Right lobe of liver (tissue), 6 donors: ENCODE data around the gene KLHL7. TPM values are rescaled to one million over a fixed set of nuclear protein-coding genes. Genes with fewer than 3 reads are reported as not detected.
A peak's percentile ranks its signal among the peaks of the same experiment; 100 is the strongest.

ENCODE experiments used
- ATAC-seq, 4 donors: fragments of 200-7000 bp; cut with Tn5 transposase; one replicate each; pipeline ENCODE4 v1.9.1; 2020; ENCODE audit warnings: mild to moderate bottlenecking in 4 of 4, moderate library complexity in 4 of 4
- DNase-seq, 3 donors: peaks; one replicate each; pipeline ENCODE4 v3.0.0-alpha.2; 2020
- H3K27ac ChIP-seq, 3 donors: fragments of 200-600 bp; one replicate each; pipeline ENCODE4 v1.8.0; 2022
- H3K27me3 ChIP-seq, 2 donors: fragments of 200-600 bp; one replicate each; pipeline ENCODE4 v1.8.0; 2022
- H3K36me3 ChIP-seq, 4 donors: fragments of 200-600 bp; sonication (generic) in 1 of 4; one replicate each; pipeline versions ENCODE4 v1.5.1 to v1.8.0; 2017 to 2022; ENCODE audit warnings: control low read depth in 1 of 4
- H3K4me1 ChIP-seq, 4 donors: fragments of 200-600 bp; sonication (generic) in 1 of 4; one replicate each; pipeline versions ENCODE4 v1.5.1 to v1.8.0; 2017 to 2022; ENCODE audit warnings: control low read depth in 1 of 4
- H3K4me3 ChIP-seq, 3 donors: fragments of 200-600 bp; one replicate each; pipeline ENCODE4 v1.8.0; 2022
- H3K9me3 ChIP-seq, 4 donors: fragments of 200-600 bp; sonication (generic) in 1 of 4; one replicate each; pipeline versions ENCODE4 v1.5.1 to v1.8.0; 2017 to 2022; ENCODE audit warnings: control low read depth in 1 of 4
- CTCF ChIP-seq, 4 donors: fragments of 200-600 bp in 3 of 4; fragments of 450-650 bp in 1 of 4; IDR thresholded peaks; one replicate each; pipeline versions ENCODE4 v1.5.1 to v1.8.0; 2016 to 2022; ENCODE audit warnings: antibody characterized with exemption in 4 of 4, mild to moderate bottlenecking in 2 of 4
- POLR2A ChIP-seq: fragments of 450-650 bp; IDR thresholded peaks from one replicate; pipeline ENCODE4 v1.6.1; 2017; ENCODE audit warnings: antibody characterized with exemption, mild to moderate bottlenecking
- WGBS: methylation state at CpG from one replicate; pipeline ENCODE4 v1.1.6; 2018; ENCODE audit warnings: low coverage, low lambda C conversion rate; ENCODE audit not compliant: insufficient coverage; ENCODE audit errors: missing lambda C conversion rate; 5-methylcytosine and 5-hydroxymethylcytosine counted together
- intact Hi-C, 2 donors: fragments of 100-400 bp; cut with DNase I; formaldehyde crosslinking; loops; one replicate each; pipeline versions ENCODE4 v1.11.2 to v1.14.1; 2022
- total RNA-seq, 6 experiments: library from RNA; depleted of rRNA in 2 of 6; stranded (reverse); fragments of >200 nt in 2 of 6; fragmentation: NEBNext Ultra II Directional in 3 of 6; extraction: Animal tissue kit (Norgen Biotek cat#: 25700) in 3 of 6; gene quantifications; one replicate each; pipeline versions ENCODE4 v1.1.0 to v1.2.4, GENCODE V29; 2016 to 2023
- donor health status: DM: no; HTN: yes; CAD: no.
- donor health status: DM: no; HTN: no; CAD: no.
- donor health status: DM: no; HTN: no; CAD: no.
- donor health status: DM: no; HTN: yes; CAD: no.
- donor health status: DM: no; HTN: yes; CAD: no.

Gene KLHL7
- total RNA-seq, 6 experiments from 2014 or later: 6.3 to 9.1 (median 7.5) TPM

GRCh38 chr7:23181684-23182553 lies 76.3 kb downstream of the KLHL7 start, which contains the start of gene NUP42:
Gene NUP42 (plus strand): TSS chr7:23182048. CDS start chr7:23182086, 38 bp downstream.
- DNase-seq (peak; percentile 94 to 96 (median 96)), ATAC-seq (peak; percentile 97 to 99 (median 98))
- peak within 1 kb of the TSS; percentile 77 to 93 (median 88) for H3K27ac ChIP-seq
- TF ChIP-seq CTCF (IDR thresholded peaks at IDR 0.05) (peak in 1 of 4 donors; percentile 2), POLR2A (peak; percentile 75)
- peaks cover 0 to 8% (median 4%) of the 10 kb centered on the region in 4 donors for H3K4me1 ChIP-seq
- H3K9me3 ChIP-seq: no peaks in the 10 kb centered on the region
- no peaks in the 10 kb centered on the region for H3K27me3 ChIP-seq
- WGBS: 2% methylated on average over 26 of the region's 63 CpGs
- peaks cover 0 to 15% (median under 1%) of the 10 kb centered on the region in 4 donors for H3K36me3 ChIP-seq
- intact Hi-C loops: no loop called here
- H3K4me3 ChIP-seq: peak within 1 kb of the TSS; percentile 71 to 97 (median 74)

DNA sequence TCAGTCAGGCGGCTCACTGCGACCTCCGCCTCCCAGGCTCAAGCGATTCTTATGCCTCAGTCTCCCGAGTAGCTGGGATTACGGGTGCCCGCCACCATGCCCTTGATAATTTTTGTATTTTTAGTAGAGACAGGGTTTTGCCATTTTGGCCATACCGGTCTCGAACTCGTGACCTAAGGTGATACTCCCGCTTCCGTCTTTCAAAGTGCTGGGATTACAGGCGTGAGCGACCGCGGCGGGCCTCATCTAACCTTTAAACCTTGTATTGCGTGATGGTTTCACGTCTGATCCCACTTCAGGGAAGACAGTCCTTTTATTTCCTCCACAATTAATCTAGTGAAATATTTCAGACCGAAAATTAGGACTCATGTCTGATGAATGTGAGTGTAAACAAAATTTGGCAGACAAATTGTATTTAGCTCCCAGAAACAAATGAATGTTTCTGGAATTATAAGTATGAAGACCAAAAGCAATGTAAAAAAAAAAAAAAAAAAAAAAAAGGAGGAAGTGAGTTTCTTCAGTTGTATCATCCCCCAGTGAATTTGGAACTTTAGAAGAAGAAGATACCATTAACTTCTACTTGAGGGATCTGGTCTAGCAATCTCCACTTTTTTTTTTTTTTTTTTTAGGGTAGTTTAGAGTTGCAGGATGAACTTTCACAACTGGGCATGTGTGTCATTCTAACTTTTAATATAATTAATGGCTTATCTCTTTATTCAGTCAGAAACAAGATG lies 77.9 kb downstream of the KLHL7 start:
- 82% methylated on average over 14 of the region's 20 CpGs for WGBS
- intact Hi-C loops: no loop called here

DNA sequence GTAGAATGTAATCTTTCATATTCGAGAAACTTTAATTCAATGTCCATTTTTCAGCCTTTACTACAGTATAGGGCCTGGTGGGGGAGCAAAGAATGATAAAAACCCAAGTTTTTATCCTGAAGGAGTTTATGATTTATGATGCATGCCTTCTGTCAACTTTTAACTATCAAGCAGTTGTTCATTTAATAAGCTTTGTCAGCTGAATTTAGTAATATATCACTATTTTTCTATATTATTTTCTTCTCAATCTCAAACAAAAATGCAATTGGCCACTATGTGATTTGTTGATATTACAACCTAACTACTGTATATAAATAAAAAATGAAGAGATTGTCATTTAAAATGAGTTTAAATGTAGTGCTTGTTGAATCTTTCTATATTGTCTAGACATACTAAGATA lies 78.7 kb downstream of the KLHL7 start:
- DNase-seq (no peak), ATAC-seq (no peak)
- intact Hi-C loops: no loop called here
- Histone ChIP-seq H3K27me3 (no peaks in the 10 kb centered on the region), H3K4me1 (peaks cover 0 to 8% (median 4%) of the 10 kb centered on the region in 4 donors), H3K9me3 (no peaks in the 10 kb centered on the region), H3K36me3 (peaks cover 0 to 34% (median 9%) of the 10 kb centered on the region in 4 donors), H3K27ac (no peak overlapping the region), H3K4me3 (no peak overlapping the region)
- 80% methylated on average over 1 of the region's 1 CpG for WGBS
- TF ChIP-seq POLR2A: no peak
- TF ChIP-seq CTCF (IDR thresholded peaks at IDR 0.05): no peak

More for the DNA sequence above, 77.9 kb downstream of the KLHL7 start:
- H3K4me3 ChIP-seq: peak overlapping the region in 1 of 3 donors; percentile 74
- TF ChIP-seq POLR2A (no peak), CTCF (IDR thresholded peaks at IDR 0.05) (no peak)
- H3K4me1 ChIP-seq: peaks cover 0 to 8% (median 4%) of the 10 kb centered on the region in 4 donors
- H3K9me3 ChIP-seq: no peaks in the 10 kb centered on the region
- H3K27ac ChIP-seq: no peak overlapping the region
- no peaks in the 10 kb centered on the region for H3K27me3 ChIP-seq
- H3K36me3 ChIP-seq: peaks cover 0 to 29% (median 5%) of the 10 kb centered on the region in 4 donors
- DNase-seq: no peak
- ATAC-seq: no peak

DNA sequence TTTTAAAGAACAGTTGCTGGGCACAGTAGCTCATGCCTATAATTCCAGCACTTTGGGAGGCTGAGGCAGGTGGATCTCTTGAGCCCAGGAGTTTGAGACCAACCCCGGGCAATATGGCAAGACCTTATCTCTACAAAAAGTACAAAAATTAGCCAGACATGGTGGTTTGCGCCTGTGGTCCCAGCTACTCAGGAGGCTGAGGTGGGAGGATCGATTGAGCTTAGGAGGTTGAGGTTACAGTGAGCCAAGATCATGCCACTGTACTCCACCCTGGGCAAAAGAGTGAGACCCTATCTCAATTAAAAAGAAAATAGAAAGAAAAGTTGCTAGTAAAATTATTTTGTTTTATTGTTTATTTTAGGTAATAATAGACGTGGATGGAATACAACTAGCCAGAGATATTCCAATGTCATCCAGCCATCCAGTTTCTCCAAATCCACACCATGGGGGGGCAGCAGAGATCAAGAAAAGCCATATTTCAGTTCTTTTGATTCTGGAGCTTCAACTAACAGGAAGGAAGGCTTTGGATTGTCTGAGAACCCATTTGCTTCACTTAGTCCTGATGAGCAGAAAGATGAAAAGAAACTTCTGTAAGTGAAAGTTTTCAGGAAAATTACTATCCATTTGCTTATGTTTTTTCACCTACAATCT lies 79.2 kb downstream of the KLHL7 start:
- 71% methylated on average over 4 of the region's 4 CpGs for WGBS
- TF ChIP-seq CTCF (IDR thresholded peaks at IDR 0.05) (peak; percentile 36 to 55 (median 48)), POLR2A (no peak)
- no peak overlapping the region for H3K27ac ChIP-seq
- H3K4me1 ChIP-seq: peaks cover 0 to 8% (median 4%) of the 10 kb centered on the region in 4 donors
- ATAC-seq (peak in 1 of 4 donors; percentile 32), DNase-seq (no peak)
- H3K36me3 ChIP-seq: peaks cover 0 to 34% (median 10%) of the 10 kb centered on the region in 4 donors
- no peaks in the 10 kb centered on the region for H3K27me3 ChIP-seq
- intact Hi-C loops: no loop called here
- no peak overlapping the region for H3K4me3 ChIP-seq
- no peaks in the 10 kb centered on the region for H3K9me3 ChIP-seq
